OCI-LY3 (cell line): ENCODE measurements around the gene GPATCH1.
"Not testable (repeated sequence)": the region's sequence is repeated elsewhere in the genome, so short reads cannot be mapped to it uniquely, and the experiment has no call there.

Experiments used
- CTCF ChIP-seq: fragments of 200-600, 300-600 bp; sonication (generic); IDR thresholded peaks from 2 replicates; pipeline ENCODE4 v1.5.1; 2014; ENCODE audit warnings: antibody characterized with exemption, low read length, low read depth
- EZH2phosphoT487 ChIP-seq: fragments of 200-600 bp; shearing (Covaris generic); IDR thresholded peaks from 2 replicates; pipeline ENCODE4 v1.6.1; 2018; ENCODE audit warnings: antibody characterized with exemption, mixed run types, low read depth

GRCh38 chr19:33126712-33127111, 45.7 kb downstream of the GPATCH1 start:
- TF ChIP-seq CTCF, EZH2phosphoT487: not testable (repeated sequence)
